ENCODE measurements around the gene RFX1. TPM values are rescaled to one million over a fixed set of nuclear protein-coding genes. Genes with fewer than 3 reads are reported as not detected.

The RFX1 gene
- total and polyA plus RNA-seq, 9 of the 15 experiments (the other 6 are each of a cell fraction or from before 2014, with no cell fraction given): 0.14 to 19.3 (median 1.2) TPM

DNA sequence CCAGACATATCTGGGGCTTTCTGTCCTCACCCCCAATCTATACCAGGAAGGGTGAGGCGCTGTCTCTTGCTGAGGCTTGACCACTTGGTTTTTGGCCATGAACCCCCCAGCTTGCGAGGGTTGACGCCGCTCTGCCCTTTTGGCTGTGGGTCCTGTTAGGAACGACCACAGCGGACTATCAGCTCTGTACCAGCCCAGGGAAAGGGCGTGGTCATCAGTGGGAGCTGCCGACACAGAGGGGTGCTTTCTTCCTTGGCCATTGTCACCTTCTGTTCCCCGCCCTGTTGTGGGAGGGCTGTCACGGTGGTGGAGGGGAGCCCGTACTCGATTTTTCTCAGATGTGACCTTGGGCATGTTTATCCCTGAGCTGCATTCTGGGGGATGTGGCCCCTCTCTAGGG lies 48.1 kb downstream of the RFX1 start (continued):
- no peak for TF ChIP-seq HDAC3 (IDR thresholded peaks at IDR 0.05; ENCODE audit: borderline replicate concordance, partially characterized antibody)
- no peak for TF ChIP-seq FOXJ3 (CRISPR knock-in tag; IDR thresholded peaks at IDR 0.05)
- no peak for TF ChIP-seq ZBTB49 (CRISPR knock-in tag; IDR thresholded peaks at IDR 0.05; ENCODE audit: borderline replicate concordance)
- TF ChIP-seq ZKSCAN8 (CRISPR knock-in tag; IDR thresholded peaks at IDR 0.05): no peak
- TF ChIP-seq, protein P1, sequence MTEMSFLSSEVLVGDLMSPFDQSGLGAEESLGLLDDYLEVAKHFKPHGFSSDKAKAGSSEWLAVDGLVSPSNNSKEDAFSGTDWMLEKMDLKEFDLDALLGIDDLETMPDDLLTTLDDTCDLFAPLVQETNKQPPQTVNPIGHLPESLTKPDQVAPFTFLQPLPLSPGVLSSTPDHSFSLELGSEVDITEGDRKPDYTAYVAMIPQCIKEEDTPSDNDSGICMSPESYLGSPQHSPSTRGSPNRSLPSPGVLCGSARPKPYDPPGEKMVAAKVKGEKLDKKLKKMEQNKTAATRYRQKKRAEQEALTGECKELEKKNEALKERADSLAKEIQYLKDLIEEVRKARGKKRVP (CRISPR knock-in tag; IDR thresholded peaks at IDR 0.05): no peak
- peak; percentile 26; the same call in 1 of the 2 replicates for TF ChIP-seq XRCC5 (IDR thresholded peaks at IDR 0.05; ENCODE audit: low read depth, low read length)
- no peak for TF ChIP-seq KLF16 (IDR thresholded peaks at IDR 0.05)
- TF ChIP-seq THAP7 (CRISPR knock-in tag; IDR thresholded peaks at IDR 0.05): no peak
- peak in 1 of 2 experiments; percentile 34; a peak in 1 of 4 replicates for TF ChIP-seq FOXK2 (conservative IDR thresholded peaks at IDR 0.05 in 1 of 2, IDR thresholded peaks at IDR 0.05 in 1 of 2; ENCODE audit: low read depth in 2 of 2)
- no peak for TF ChIP-seq NFIC (IDR thresholded peaks at IDR 0.05)
- TF ChIP-seq PPARD (CRISPR knock-in tag; IDR thresholded peaks at IDR 0.05): no peak
- no peak for TF ChIP-seq NBN (IDR thresholded peaks at IDR 0.05; ENCODE audit: low read depth)
- TF ChIP-seq SRF (CRISPR knock-in tag; IDR thresholded peaks at IDR 0.05): no peak
- TF ChIP-seq ZNF445 (CRISPR knock-in tag; IDR thresholded peaks at IDR 0.05; ENCODE audit: low read depth): no peak
- no peak for TF ChIP-seq SIX5 (IDR thresholded peaks at IDR 0.05; ENCODE audit: borderline replicate concordance in 1 of 2, insufficient read depth in 1 of 2, low read depth in 1 of 2, low read length in 2 of 2)
- TF ChIP-seq SMARCB1 (IDR thresholded peaks at IDR 0.05; ENCODE audit: insufficient read length, low read depth): no peak
- TF ChIP-seq MYNN (IDR thresholded peaks at IDR 0.05): peak; percentile 65
- no peak for TF ChIP-seq MYNN (CRISPR knock-in tag; IDR thresholded peaks at IDR 0.05)
- TF ChIP-seq HNRNPL (IDR thresholded peaks at IDR 0.05; ENCODE audit: low read depth, low read length): no peak
- TF ChIP-seq, protein P2, sequence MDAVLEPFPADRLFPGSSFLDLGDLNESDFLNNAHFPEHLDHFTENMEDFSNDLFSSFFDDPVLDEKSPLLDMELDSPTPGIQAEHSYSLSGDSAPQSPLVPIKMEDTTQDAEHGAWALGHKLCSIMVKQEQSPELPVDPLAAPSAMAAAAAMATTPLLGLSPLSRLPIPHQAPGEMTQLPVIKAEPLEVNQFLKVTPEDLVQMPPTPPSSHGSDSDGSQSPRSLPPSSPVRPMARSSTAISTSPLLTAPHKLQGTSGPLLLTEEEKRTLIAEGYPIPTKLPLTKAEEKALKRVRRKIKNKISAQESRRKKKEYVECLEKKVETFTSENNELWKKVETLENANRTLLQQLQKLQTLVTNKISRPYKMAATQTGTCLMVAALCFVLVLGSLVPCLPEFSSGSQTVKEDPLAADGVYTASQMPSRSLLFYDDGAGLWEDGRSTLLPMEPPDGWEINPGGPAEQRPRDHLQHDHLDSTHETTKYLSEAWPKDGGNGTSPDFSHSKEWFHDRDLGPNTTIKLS (IDR thresholded peaks at IDR 0.05; ENCODE audit: borderline replicate concordance, low read depth): no peak
- TF ChIP-seq RB1 (IDR thresholded peaks at IDR 0.05; ENCODE audit: low read depth): no peak
- no peak for TF ChIP-seq PCBP2 (IDR thresholded peaks at IDR 0.05; ENCODE audit: low read depth, low read length, poor library complexity, severe bottlenecking)
- no peak for TF ChIP-seq RAD21 (CRISPR knock-in tag; conservative IDR thresholded peaks at IDR 0.05 in 1 of 2, IDR thresholded peaks at IDR 0.05 in 1 of 2)
- TF ChIP-seq MAZ (CRISPR knock-in tag; conservative IDR thresholded peaks at IDR 0.05 in 1 of 2, IDR thresholded peaks at IDR 0.05 in 1 of 2): no peak
- TF ChIP-seq POLR2A (conservative IDR thresholded peaks at IDR 0.05): no peak
- no peak for TF ChIP-seq SETDB1 (IDR thresholded peaks at IDR 0.05; ENCODE audit: low read length)
